ENCODE results near the gene CRYBG3.

Gene CRYBG3

DNA sequence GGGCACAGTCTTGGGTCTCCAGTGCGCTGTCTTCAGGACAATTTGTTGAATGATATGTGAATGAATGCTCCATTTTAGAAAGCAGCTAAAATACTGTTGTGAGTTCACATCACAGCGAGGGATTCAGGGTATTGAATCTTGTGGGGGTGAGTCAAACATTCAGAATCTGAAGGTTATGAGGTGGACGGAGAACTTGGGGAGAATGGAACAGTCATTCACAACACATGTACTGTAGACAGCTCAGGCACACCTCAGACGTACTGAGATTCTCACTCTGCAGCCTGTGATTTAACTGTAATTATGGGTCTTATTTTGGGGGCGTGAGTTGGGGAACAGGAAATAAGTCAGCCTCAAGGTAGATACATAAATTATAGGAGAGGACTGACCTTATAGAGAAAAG, 13.9 kb downstream of the CRYBG3 start:
- no peak for DNase-seq (ENCODE audit: low read depth in 2 of 2)

DNA sequence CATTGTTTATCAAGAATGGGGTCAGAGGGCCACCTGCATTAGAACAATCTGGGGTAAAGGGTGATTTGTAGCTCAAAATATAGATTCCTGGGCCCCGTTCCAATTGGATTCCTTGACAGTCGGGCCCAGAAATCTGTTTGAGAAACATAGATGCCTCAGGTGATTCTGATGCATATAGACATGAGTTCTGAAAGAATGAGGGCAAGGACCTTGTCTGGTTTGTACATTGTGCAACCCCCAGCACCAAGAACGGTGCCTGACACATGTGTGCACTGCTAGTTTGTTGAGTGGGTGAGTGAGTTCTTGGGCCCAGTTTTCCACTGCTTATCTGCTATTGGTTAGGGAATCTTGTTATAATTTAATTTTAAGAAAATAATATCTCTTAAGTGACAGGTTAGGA, 16.6 kb downstream of the CRYBG3 start:
- DNase-seq (ENCODE audit: low read depth in 2 of 2) = no peak

DNA sequence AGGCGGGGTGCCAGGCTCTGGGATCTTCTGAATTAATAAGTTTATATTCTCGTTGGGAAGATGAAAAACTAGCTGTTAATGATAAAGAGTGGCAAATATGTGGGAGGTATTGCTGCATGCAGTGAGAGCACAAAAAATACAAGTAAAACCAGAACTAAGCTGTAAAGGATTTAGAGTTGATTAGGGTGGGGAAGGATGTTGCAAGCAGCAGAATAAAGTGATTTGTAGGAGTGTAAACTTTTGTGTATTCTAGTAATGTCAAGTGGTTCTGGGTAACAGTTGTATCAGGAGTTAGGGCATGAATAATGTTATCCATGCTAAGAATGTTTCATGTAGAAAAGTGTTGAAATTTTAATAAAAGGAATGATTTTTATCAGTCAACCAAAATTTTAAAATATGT, 18.1 kb downstream of the CRYBG3 start:
- DNase-seq (ENCODE audit: low read depth in 2 of 2) = no peak

DNA sequence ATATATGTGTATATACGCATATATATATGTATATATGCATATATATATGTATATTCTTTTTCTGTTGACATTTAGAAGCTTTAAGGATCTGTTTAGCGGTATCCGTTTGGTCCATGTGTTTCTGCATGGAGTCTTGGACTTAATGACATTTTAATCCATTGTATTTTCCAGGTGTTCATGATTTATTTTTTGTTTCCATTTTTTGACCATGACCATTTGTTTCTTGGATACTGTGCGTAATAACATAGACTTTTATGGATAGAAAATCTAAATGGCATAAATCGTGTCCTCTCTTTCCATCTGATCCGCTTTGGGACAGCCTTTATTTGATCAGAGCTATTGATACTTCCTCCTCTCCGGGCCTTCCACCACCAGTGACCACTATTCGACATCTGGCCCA, 19.5 kb downstream of the CRYBG3 start:
- DNase-seq (ENCODE audit: low read depth in 2 of 2) = no peak

DNA sequence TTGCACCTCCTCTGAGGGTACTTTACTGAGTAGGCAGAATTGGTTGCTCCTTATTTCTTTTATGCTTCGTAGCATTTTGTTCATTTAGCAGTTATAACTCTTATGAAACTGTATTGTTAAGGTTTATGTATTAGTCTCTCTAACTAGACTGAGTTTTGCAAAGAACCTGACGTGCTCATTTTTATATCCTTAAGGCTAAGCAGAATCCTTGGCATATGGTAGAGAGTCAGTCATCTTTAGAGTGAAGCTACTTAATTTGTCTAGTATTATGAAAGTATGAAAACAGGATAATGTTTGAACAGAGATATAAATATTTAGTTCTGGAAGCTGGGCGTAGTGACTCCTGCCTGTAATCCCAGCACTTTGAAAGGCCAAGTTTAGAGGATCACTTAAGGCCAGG, 20.1 kb downstream of the CRYBG3 start:
- DNase-seq (ENCODE audit: low read depth in 2 of 2) = no peak

DNA sequence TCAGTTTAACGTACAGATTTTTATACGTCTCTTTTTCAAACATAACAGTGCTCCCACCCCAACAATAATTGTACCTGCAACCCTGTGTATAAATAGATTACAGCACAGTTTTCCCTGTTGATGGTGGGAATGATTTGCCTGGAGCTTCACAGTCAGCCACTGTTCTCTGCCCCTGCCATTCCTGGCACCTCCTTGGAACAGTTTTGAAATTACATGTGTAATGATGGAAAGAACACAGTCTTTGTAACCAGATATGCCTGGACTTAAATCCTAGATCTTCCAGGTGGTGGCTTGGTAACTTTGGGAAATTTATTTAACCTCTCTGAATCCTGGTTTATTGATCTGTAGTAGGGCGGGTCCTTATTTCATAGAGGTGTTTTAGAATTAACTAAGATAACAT, 27.0 kb downstream of the CRYBG3 start:
- no peak for DNase-seq (ENCODE audit: low read depth in 2 of 2)

DNA sequence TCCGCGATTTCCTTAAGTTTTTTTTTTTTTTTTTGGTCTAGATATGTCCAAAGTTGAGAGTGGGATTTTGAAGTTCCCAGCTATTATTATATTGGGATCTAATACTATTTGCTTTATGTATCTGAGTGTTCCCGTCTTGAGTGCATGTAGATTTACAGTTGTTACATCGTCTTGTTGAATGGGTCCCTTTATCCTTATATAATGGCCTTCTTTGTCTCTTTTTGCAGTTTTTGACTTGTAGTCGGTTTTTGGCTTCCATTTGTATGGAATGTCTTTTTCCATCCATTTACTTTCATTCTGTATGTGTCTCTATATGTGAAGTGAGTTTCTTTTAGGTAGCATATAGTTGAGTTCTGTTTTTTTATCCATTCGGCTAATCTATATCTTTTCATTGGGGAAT, 35.6 kb downstream of the CRYBG3 start:
- no peak for DNase-seq (ENCODE audit: low read depth in 2 of 2)

DNA sequence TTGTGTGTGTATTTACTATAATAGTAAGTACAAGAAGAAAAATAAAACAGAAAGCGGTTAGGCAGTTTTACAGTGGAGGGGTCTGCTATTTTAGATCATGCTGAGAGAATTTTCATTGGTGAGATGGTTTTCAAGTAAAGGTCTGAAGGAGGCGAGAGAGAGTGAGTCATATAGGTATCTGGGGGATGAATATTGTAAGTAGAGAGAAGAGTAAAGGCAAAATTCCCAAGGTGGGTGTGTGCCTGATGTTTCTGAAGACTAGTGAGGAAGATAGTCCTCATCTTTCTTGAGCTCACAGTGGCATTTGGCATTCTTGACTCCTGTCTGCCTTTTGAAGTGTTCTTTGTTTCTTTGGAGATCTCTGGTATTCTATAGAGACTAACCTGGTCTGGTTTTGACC, 38.6 kb downstream of the CRYBG3 start:
- DNase-seq (ENCODE audit: low read depth in 2 of 2) = no peak

DNA sequence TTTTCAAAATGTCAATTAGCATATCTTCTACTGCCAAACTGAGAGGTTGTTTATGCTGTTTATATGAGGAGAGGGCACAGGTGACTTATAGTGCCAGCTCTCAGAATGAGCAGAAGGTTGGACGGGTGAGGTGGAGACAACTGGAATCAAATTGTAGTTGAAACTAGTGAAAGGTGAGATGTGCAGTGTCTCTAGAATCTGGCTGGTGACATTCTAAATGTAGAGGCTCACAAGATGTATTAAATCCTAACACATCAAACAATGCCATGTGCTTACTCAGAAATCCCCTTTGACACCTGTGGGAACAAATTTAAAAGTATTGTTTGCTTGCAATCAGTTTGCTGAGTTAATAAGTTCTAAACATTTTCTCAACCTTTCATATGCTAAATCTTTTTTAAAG, 40.8 kb downstream of the CRYBG3 start:
- no peak for DNase-seq (ENCODE audit: low read depth in 2 of 2)

DNA sequence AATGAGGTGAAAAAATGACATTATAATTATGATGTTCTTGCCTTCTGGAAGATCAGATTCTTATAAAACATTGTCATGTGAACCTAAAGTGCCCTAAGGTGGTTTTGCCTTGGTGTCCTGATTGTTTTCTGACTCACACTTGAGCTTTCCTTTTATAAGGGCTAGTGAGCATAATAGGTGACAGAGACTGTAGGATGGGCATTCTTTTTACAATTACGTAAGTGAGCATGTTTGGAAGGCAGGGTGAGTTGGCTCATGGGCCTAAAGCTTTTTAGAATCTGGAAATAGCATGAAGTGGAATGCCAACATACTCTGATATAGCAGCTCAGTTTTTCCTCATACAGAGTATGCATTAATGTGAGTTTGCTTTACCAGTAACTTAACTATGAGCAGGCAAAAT, 41.2 kb downstream of the CRYBG3 start:
- DNase-seq (ENCODE audit: low read depth in 2 of 2) = no peak

DNA sequence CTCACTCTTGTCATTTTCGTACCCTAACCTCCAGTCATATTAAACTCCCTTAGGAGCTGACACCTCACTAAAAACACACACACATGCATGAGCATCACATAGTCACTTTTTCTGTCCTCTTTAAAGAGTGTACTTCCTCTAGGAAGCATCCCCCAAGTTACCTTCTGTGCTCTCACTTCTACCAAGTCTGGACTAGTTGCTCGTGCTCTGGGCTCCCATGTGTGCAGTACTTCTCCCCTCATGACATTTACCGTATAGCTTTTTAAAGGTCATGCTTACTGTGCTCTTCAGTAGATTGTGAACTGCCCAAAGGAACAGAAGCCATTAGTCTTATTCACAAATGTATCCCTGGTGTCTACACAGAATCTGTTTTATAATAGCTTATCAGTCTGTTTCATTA, 42.0 kb downstream of the CRYBG3 start:
- DNase-seq (ENCODE audit: low read depth in 2 of 2) = no peak

DNA sequence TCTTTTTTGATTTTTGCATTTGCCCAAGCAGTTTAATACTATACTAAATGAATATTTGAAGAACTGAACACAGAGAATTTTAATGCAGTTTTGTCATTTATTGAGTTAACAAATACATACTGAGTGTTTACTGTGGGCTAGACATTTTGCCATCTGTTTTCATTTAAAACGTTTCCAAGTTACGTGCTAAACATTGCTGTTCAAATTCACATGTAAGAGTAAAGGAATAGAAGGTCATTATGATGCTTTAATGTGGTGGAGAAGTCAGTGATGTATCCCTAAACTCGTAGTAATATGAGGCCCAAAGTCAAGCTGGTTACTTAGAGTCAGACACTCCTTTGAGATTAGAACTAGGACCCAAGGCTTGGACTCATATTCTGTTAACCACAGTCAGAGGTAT, 49.4 kb downstream of the CRYBG3 start:
- no peak for DNase-seq (ENCODE audit: low read depth in 2 of 2)

DNA sequence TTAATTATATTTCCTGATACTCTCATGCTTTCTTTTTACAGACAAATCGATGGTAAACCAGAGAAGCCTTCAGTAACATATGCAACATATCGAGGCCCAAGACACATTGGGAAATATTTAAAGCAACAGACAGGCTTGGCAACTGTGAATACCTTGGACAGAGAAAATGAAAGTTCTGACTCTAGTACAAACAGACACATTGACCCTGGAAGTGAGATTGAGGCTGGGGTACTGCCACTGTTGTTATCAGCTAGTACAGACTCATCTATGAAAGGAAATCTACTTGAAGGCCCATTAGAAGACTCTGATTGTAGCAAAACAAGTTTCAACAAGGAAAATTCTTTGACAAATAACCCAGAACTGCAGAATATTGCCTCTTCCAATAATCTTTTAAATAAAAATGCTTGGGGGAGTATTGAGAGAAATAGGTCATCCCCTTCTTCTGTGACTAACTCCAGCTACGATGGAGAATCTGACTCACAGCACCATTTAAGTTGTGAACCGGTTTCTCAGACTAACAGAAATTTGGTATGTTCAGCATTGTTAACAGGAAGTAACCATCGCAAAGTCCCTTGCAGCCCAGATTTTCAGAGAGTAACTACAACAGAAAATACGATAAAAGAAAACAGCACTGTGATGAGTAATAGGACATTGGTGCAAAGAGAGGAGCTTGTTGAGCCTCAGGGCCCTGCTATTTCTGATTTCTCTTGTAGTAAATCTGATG, 50.2 kb downstream of the CRYBG3 start:
- DNase-seq (ENCODE audit: low read depth in 2 of 2) = peak in 1 of 2 donors; percentile 27

DNA sequence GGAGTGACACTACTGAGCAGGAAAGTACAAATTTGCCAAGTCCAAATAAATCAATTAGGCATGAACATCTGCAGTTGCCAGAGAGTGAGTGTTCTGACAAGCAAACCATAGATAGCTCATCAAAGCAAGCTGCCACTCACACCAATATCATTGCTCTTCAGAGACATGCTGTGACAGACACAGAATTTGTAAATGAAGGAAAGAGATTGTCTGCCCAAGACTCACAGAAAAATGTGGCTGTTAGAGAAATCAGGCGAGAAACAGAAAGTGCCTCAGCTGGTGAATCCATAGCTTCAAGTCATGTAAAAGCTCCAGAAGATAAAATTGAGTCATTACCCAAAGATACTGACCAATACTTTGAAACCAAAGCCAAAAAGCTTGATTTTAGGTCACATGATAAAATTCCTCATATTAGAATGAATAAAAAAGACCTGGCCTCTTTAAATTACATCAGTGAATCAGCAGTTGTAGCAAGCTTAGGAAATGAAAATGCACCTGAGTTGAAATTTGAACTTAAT, 50.8 kb downstream of the CRYBG3 start:
- no peak for DNase-seq (ENCODE audit: low read depth in 2 of 2)

DNA sequence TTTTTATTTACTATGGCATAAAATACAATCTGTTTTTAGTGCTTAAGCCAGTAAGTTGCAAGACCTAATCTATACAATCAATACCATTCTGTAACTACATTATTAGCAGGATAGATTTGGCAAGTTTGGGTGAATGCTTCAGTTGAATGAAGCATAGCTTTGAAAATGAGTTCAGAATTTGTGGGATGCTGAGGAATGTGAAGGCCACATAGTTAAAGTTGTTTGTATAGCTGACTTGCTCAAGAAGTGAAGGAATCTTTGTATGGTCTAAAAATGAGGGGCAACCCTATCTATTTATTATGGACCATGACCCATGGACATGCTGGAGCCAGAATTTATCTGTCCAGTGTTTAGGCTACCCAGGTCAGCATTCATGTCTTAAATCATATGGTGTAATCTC, 58.5 kb downstream of the CRYBG3 start:
- DNase-seq (ENCODE audit: low read depth in 2 of 2) = no peak

DNA sequence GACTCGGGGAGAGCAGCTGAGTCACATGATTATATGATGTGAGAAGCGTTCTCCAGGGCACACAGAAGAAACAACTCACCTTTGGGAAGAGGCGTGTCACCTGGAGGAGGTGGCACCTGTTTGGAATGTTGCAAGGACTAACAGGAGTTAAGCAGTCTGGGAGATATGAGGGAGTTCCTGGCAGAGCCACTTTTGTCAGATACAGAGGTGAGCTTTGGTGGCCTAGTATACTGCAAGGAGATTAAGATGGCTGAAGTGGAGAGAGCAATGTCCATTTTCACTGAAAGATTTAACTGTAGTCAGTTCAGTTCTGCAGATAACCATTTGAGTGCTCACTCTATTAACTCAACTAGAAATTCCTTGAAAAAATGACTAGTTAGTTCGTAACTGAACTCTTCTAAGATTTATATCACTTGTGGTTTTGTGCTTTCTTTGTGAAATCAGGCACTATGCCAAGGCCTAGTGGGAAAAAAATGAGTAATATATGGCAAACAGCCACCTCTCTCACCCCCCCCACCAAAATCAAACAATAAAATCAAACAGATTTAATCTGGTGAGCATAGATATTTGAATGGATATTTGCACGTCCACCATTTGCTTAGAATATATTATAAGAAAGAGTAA, 61.3 kb downstream of the CRYBG3 start:
- no peak for DNase-seq (ENCODE audit: low read depth in 2 of 2)

DNA sequence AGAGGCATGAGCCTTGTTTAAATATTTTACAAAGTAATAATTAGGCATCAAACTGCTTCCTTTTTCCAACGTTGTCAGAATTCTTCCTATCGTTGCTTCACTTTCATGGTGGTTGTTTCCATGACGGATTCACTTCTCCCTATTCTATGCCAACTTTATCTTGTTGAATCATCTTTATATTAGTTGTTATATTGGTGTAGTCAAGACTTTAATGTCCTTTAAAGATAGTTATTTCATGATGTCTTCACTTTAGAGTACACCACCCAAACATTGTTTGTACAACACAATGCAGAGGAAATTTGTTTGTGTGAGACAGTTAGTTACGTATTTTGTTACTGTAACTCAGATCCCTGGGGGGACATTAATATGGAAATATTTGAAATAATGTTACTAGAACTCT, 61.9 kb downstream of the CRYBG3 start:
- no peak for DNase-seq (ENCODE audit: low read depth in 2 of 2)

DNA sequence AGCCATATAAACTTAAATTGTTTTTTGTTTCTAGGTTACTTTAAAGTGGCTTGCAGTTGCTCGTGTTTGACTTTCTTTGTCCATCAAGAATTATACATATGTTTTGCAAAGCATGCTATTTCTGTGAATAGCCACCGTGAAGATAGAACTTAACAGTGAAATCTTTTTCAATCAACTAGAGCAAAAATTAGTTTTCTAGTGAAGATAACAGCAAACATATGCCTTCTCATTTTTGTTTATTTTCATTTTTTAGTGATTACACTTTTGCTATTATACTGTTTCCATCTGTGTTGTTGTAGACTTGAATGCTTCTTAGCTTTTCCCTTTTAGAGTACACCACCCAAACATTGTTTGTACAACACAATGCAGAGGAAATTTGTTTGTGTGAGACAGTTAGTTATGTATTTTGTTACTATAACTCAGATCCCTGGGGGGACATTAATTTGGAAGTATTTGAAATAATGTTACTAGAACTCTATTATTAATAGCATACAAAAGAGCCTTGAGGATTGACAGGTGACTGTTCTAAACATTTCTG, 62.8 kb downstream of the CRYBG3 start:
- DNase-seq (ENCODE audit: low read depth in 2 of 2) = no peak

DNA sequence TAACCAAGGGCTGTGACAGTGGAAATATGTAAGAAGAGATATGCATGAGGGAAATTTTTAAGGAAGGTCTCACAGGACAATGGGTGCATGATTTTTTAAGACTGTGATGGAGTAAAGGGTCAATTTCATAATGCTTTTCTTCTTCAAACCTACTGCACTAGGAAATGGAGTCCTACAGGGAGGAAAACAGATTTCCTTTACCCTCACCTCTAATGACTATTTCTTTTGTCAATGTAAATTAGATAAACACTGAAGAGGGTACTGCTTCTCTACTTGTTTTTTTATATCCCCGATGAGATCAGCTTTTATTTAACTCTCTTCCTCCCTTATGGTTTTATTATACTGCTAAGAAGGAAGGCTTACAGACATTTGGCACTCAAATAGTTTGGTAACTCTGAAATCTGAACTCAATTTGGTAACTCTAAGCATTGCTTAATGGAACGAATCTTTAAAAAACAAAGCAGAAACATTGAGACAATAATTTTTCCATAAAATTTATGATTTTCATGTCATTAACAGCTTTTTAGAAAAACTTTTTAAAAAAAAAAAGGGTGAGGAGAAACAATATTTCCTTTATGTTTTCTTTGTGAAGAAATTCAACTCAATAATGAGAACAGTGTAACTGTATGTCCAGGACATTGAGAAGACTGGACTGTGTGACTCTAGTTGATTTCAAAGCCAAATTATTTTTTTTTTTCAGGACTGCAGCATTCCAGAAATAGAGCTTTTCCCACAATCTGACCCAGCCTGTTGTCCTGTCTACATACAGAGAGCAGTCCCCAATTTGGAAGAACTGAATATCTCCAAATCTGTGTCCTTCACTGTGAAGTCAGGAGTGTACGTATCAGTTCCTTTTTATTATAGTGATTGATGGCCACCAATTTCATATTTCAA, 64.4 kb downstream of the CRYBG3 start:
- DNase-seq (ENCODE audit: low read depth in 2 of 2) = no peak

DNA sequence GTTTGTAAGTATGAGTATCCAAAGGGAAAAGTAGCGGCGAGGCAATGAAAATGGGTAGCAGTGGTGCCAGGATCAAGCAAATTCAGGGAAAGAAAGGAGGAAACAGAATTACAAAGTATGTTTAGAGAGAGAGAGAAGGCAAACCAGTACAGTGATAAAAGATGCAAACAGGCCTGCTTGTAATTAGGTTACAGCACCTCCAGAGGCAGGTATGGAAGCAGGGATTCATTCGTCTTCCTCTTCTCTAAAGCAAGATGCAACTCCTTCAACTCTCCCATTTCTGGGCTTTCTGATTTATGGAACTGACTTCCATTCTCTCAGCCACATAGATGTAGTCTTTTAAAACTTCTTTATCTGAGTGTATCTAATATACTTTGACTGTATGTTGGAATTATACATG, 68.0 kb downstream of the CRYBG3 start:
- no peak for DNase-seq (ENCODE audit: low read depth in 2 of 2)

DNA sequence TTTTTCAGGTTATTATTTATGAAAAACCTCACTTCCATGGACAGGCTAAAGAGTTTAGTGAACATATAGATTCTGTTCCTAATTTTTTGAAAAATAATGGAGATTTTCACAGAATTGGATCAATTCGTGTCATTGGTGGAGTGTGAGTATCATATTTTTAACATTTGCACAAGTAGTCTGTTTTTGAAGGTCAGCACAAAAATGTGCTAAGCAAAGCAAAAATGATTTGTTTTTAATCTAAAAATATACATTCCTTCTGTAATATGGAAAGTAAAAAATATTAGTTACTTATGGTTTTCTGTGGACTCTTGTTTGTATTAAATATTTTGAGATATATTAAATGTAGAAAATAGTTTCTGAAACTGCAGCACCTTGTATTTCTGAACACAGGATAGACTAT, 71.0 kb downstream of the CRYBG3 start:
- DNase-seq (ENCODE audit: low read depth in 2 of 2) = no peak

DNA sequence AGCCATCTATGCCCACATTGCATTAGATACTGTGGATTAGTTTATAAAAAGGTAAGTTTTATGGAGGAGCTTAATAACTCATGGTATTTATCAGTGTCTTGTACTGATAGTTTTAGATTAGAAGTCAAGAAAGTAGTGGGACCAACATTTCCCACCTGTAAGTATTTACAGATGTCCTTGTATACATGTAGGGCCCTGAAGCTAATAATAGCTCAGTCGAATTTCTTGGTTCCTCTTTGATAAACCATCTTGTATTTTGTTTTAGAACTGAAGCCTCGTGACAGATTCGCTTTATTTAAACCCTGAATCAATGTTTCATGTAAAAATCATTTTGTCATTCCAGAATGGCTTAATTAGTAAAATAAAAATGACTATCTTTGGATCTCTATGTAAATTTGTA, 73.4 kb downstream of the CRYBG3 start:
- no peak for DNase-seq (ENCODE audit: low read depth in 2 of 2)

Data from stimulated activated CD8-positive, alpha-beta memory T cell treated with anti-CD3 and anti-CD28 coated beads, Interleukin-15, amount 100 ng/mL, for 48 hours (primary cell).